HepG2 (cell line): ENCODE data around the gene PATZ1. TPM values are rescaled to one million over a fixed set of nuclear protein-coding genes. Genes with fewer than 3 reads are reported as not detected.

Experiments used
- ATRX ChIP-seq: sonication (generic); formaldehyde crosslinking; IDR thresholded peaks from 2 replicates; pipeline ENCODE4 v1.4.0; 2020; ENCODE audit warnings: missing genetic modification reagents, borderline replicate concordance
- CAMTA2 ChIP-seq: sonication (generic); formaldehyde crosslinking; IDR thresholded peaks from 2 replicates; pipeline ENCODE4 v1.4.0; 2020; ENCODE audit warnings: mild to moderate bottlenecking, missing genetic modification reagents, borderline replicate concordance
- HDAC1 ChIP-seq: sonication (generic); formaldehyde crosslinking; IDR thresholded peaks from 2 replicates; pipeline ENCODE4 v1.5.1; 2020; ENCODE audit warnings: mild to moderate bottlenecking, missing genetic modification reagents
- HNF1B ChIP-seq: sonication (generic); formaldehyde crosslinking; IDR thresholded peaks from 2 replicates; pipeline ENCODE4 v1.5.1; 2020; ENCODE audit warnings: mild to moderate bottlenecking, moderate library complexity, missing genetic modification reagents
- MIER2 ChIP-seq: IDR thresholded peaks from 2 replicates; pipeline ENCODE4 v1.6.1; 2016; ENCODE audit warnings: missing biosample characterization, missing genetic modification reagents
- NBN ChIP-seq: fragments of 450-650 bp; conservative IDR thresholded peaks from 2 replicates; pipeline ENCODE4 v1.6.1; 2017
- PCBP1 ChIP-seq: fragments of 200-400 bp; formaldehyde crosslinking; IDR thresholded peaks from 2 replicates; pipeline ENCODE4 v1.6.1; 2017; ENCODE audit warnings: mild to moderate bottlenecking, low read depth, low read length, borderline replicate concordance
- RFXANK ChIP-seq: IDR thresholded peaks from 2 replicates; pipeline ENCODE4 v1.6.1; 2016
- SIX1 ChIP-seq: sonication (generic); formaldehyde crosslinking; IDR thresholded peaks from 2 replicates; pipeline ENCODE4 v1.4.0; 2020; ENCODE audit warnings: missing genetic modification reagents, borderline replicate concordance
- SMAD3 ChIP-seq: sonication (generic); formaldehyde crosslinking; IDR thresholded peaks from 2 replicates; pipeline ENCODE4 v1.4.0; 2020; ENCODE audit warnings: missing genetic modification reagents
- SOX6 ChIP-seq, 2 experiments: fragments of 450-650 bp in 1 of 2; sonication (generic) in 1 of 2; formaldehyde crosslinking in 1 of 2; IDR thresholded peaks; 2 replicates each; pipeline versions ENCODE4 v1.4.0 to v1.6.1; 2017 to 2020; ENCODE audit warnings: antibody characterized with exemption in 1 of 2, mild to moderate bottlenecking in 1 of 2, missing genetic modification reagents in 1 of 2
- TBX2 ChIP-seq: sonication (generic); formaldehyde crosslinking; IDR thresholded peaks from 2 replicates; pipeline ENCODE4 v1.5.0; 2020; ENCODE audit warnings: missing genetic modification reagents, mild to moderate bottlenecking, borderline replicate concordance
- U2AF1 ChIP-seq: fragments of 200-400 bp; formaldehyde crosslinking; optimal IDR thresholded peaks from 2 replicates; pipeline ENCODE3; 2017; ENCODE audit warnings: mild to moderate bottlenecking, low read depth, low read length
- ZNF510 ChIP-seq: sonication (generic); formaldehyde crosslinking; IDR thresholded peaks from 2 replicates; pipeline ENCODE4 v1.4.0; 2020; ENCODE audit warnings: low read depth, mild to moderate bottlenecking, missing genetic modification reagents
- ZNF704 ChIP-seq: sonication (generic); formaldehyde crosslinking; IDR thresholded peaks from 2 replicates; pipeline ENCODE4 v1.8.1; 2023; ENCODE audit warnings: mild to moderate bottlenecking, inconsistent platforms, moderate library complexity, missing genetic modification reagents, borderline replicate concordance
- ZZZ3 ChIP-seq: sonication (generic); formaldehyde crosslinking; IDR thresholded peaks from 2 replicates; pipeline ENCODE4 v1.4.0; 2020; ENCODE audit warnings: missing genetic modification reagents, mild to moderate bottlenecking, borderline replicate concordance
- polyA plus RNA-seq, 8 experiments: library from polyadenylated mRNA; depleted of rRNA in 3 of 8; stranded (reverse) in 7 of 8; unstranded in 1 of 8; fragments of >200 nt; fragmentation: Illumina TruSeq in 4 of 8; extraction: Trizol in 4 of 8; gene quantifications; 2 replicates each; pipeline versions ENCODE4 v1.2.1 to v1.2.3, GENCODE V29; 2011 to 2016; ENCODE audit warnings: low read depth in 4 of 8, missing spikeins in 1 of 8, mixed read lengths in 1 of 8; ENCODE audit not compliant: insufficient read depth in 1 of 8
- total RNA-seq, 5 experiments: library from RNA; depleted of rRNA; stranded (reverse); fragments of >200 nt; fragmentation: Illumina TruSeq; extraction: Trizol; gene quantifications; 2 replicates each; pipeline ENCODE4 v1.2.3, GENCODE V29; 2016; ENCODE audit warnings: low read depth in 1 of 5
- TF ChIP-seq, protein P1 (sequence below): fragments of 450-650 bp; IDR thresholded peaks from 2 replicates; pipeline ENCODE4 v1.6.1; 2016
- TF ChIP-seq, protein P2 (sequence below): sonication (generic); formaldehyde crosslinking; IDR thresholded peaks from 2 replicates; pipeline ENCODE4 v1.8.1; 2023; ENCODE audit warnings: mild to moderate bottlenecking, missing genetic modification reagents
- TF ChIP-seq, protein P3 (sequence below): sonication (generic); formaldehyde crosslinking; conservative IDR thresholded peaks from 2 replicates; pipeline ENCODE4 v1.8.0; 2022; ENCODE audit warnings: missing genetic modification reagents
- TF ChIP-seq, protein P4 (sequence below): sonication (generic); formaldehyde crosslinking; IDR thresholded peaks from 2 replicates; pipeline ENCODE4 v1.8.1; 2023; ENCODE audit warnings: missing genetic modification reagents, inconsistent platforms, borderline replicate concordance

The PATZ1 gene
- total and polyA plus RNA-seq, 2 of the 13 experiments (the other 11 are each of a cell fraction or from before 2014, with no cell fraction given), result 24.9 to 30.5 TPM

GRCh38 chr22:31347251-31348008 is 1.3 kb upstream of the PATZ1 start (continued):
- no peak for TF ChIP-seq SIX1 (CRISPR knock-in tag)
- no peak for TF ChIP-seq PCBP1
- 0 out of 2 replicates have a peak, but pooled peaks have one; percentile 16 for TF ChIP-seq ZNF510 (CRISPR knock-in tag)
- no peak for TF ChIP-seq ATRX (CRISPR knock-in tag)
- no peak for TF ChIP-seq MIER2 (CRISPR knock-in tag)
- no peak for TF ChIP-seq U2AF1
- TF ChIP-seq ZNF704, result peak; percentile 29; the same call in 1 of the 2 replicates
- TF ChIP-seq, protein P1, sequence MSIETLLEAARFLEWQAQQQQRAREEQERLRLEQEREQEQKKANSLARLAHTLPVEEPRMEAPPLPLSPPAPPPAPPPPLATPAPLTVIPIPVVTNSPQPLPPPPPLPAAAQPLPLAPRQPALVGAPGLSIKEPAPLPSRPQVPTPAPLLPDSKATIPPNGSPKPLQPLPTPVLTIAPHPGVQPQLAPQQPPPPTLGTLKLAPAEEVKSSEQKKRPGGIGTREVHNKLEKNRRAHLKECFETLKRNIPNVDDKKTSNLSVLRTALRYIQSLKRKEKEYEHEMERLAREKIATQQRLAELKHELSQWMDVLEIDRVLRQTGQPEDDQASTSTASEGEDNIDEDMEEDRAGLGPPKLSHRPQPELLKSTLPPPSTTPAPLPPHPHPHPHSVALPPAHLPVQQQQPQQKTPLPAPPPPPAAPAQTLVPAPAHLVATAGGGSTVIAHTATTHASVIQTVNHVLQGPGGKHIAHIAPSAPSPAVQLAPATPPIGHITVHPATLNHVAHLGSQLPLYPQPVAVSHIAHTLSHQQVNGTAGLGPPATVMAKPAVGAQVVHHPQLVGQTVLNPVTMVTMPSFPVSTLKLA, result no peak
- no peak for TF ChIP-seq SOX6 (IDR thresholded peaks at IDR 0.05)
- TF ChIP-seq SOX6 (CRISPR knock-in tag; IDR thresholded peaks at IDR 0.05), result peak; percentile 8; the same call in 1 of the 2 replicates
- TF ChIP-seq TBX2 (CRISPR knock-in tag), result no peak
- no peak for TF ChIP-seq NBN
- TF ChIP-seq RFXANK (CRISPR knock-in tag), result no peak
- no peak; the same call in 1 of the 2 replicates for TF ChIP-seq ZZZ3 (CRISPR knock-in tag)
- no peak for TF ChIP-seq CAMTA2 (CRISPR knock-in tag)
- TF ChIP-seq, protein P2, sequence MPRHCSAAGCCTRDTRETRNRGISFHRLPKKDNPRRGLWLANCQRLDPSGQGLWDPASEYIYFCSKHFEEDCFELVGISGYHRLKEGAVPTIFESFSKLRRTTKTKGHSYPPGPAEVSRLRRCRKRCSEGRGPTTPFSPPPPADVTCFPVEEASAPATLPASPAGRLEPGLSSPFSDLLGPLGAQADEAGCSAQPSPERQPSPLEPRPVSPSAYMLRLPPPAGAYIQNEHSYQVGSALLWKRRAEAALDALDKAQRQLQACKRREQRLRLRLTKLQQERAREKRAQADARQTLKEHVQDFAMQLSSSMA, result no peak
- TF ChIP-seq HDAC1 (CRISPR knock-in tag), result peak; percentile 20
- TF ChIP-seq HNF1B, result peak; percentile 21; the same call in 1 of the 2 replicates
- TF ChIP-seq, protein P3, sequence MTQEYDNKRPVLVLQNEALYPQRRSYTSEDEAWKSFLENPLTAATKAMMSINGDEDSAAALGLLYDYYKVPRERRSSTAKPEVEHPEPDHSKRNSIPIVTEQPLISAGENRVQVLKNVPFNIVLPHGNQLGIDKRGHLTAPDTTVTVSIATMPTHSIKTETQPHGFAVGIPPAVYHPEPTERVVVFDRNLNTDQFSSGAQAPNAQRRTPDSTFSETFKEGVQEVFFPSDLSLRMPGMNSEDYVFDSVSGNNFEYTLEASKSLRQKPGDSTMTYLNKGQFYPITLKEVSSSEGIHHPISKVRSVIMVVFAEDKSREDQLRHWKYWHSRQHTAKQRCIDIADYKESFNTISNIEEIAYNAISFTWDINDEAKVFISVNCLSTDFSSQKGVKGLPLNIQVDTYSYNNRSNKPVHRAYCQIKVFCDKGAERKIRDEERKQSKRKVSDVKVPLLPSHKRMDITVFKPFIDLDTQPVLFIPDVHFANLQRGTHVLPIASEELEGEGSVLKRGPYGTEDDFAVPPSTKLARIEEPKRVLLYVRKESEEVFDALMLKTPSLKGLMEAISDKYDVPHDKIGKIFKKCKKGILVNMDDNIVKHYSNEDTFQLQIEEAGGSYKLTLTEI (CRISPR knock-in tag), result no peak
- TF ChIP-seq SMAD3 (CRISPR knock-in tag), result no peak
- TF ChIP-seq, protein P4, sequence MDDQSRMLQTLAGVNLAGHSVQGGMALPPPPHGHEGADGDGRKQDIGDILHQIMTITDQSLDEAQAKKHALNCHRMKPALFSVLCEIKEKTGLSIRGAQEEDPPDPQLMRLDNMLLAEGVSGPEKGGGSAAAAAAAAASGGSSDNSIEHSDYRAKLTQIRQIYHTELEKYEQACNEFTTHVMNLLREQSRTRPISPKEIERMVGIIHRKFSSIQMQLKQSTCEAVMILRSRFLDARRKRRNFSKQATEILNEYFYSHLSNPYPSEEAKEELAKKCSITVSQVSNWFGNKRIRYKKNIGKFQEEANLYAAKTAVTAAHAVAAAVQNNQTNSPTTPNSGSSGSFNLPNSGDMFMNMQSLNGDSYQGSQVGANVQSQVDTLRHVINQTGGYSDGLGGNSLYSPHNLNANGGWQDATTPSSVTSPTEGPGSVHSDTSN (CRISPR knock-in tag), result no peak
